RWPE1 (cell line): Measurements from ENCODE around the gene PPHLN1.

Experiments
- CTCF ChIA-PET: fragments of 350-600 bp; sonication (Branson Sonifier 250); formaldehyde crosslinking; extraction: SDS; loops from one replicate; lab custom pipeline; 2021; lab: Yijun Ruan, JAX
- POLR2A ChIA-PET: fragments of 400-600 bp; formaldehyde crosslinking; extraction: SDS; loops from one replicate; lab custom pipeline; 2020; ENCODE audit warnings: antibody characterized with exemption; ENCODE audit not compliant: low non-redundant PET; lab: Yijun Ruan, JAX
- DNase-seq: peaks from one replicate; pipeline ENCODE4 v3.0.0; 2012; ENCODE audit warnings: low spot score
- H3K27ac ChIP-seq: fragments of 450-650 bp; 2 replicates; pipeline ENCODE4 v1.5.1; 2017
- CTCF ChIP-seq: fragments of 450-650 bp; conservative IDR thresholded peaks from 2 replicates; pipeline ENCODE4 v1.5.1; 2017; ENCODE audit warnings: low read depth, mild to moderate bottlenecking

The PPHLN1 gene

GRCh38 chr12:42283739-42284138 is 42.2 kb upstream of the PPHLN1 start:
- H3K27ac ChIP-seq, result no peak overlapping the region
- POLR2A ChIA-PET, result no interaction called here
- CTCF ChIA-PET, result no interaction called here

GRCh38 chr12:42284157-42284556 is 41.8 kb upstream of the PPHLN1 start:
- no peak for DNase-seq
- TF ChIP-seq CTCF, result no peak
- CTCF ChIA-PET, result no interaction called here
- POLR2A ChIA-PET, result no interaction called here
- H3K27ac ChIP-seq, result no peak overlapping the region

More at GRCh38 chr12:42283739-42284138, 42.2 kb upstream of the PPHLN1 start:
- no peak for DNase-seq
- no peak for TF ChIP-seq CTCF

- POLR2A ChIA-PET, result no interaction called here
- no peak for DNase-seq
- TF ChIP-seq CTCF, result no peak
- no peak overlapping the region for H3K27ac ChIP-seq
- CTCF ChIA-PET, result interaction anchor here (0.6 kb wide), 1 partner anchor 1124 kb away, joined by 3 read pairs; no protein-coding TSS in a partner anchor
Measured at GRCh38 chr12:42284876-42285275, 41.1 kb upstream of the PPHLN1 start.

- POLR2A ChIA-PET, result no interaction called here
- CTCF ChIA-PET, result interaction anchor here (0.6 kb wide), 1 partner anchor 1125 kb away, joined by 3 read pairs; no protein-coding TSS in a partner anchor
Measured at GRCh38 chr12:42285431-42285830, 40.5 kb upstream of the PPHLN1 start.

GRCh38 chr12:42286741-42287140 is 39.2 kb upstream of the PPHLN1 start:
- DNase-seq, result no peak
- ChIA-PET POLR2A (no interaction called here), CTCF (no interaction called here)
- no peak overlapping the region for H3K27ac ChIP-seq
- no peak for TF ChIP-seq CTCF

More at GRCh38 chr12:42285431-42285830, 40.5 kb upstream of the PPHLN1 start:
- no peak for TF ChIP-seq CTCF
- DNase-seq, result no peak
- H3K27ac ChIP-seq, result no peak overlapping the region

- no peak for DNase-seq
- TF ChIP-seq CTCF, result no peak
- ChIA-PET POLR2A (no interaction called here), CTCF (no interaction called here)
- H3K27ac ChIP-seq, result no peak overlapping the region
Measured at GRCh38 chr12:42288544-42288943, 37.4 kb upstream of the PPHLN1 start.
